Activated CD4-positive, CD25-positive, alpha-beta regulatory T cell treated with anti-CD3 and anti-CD28 coated beads, Interleukin-2, amount 50 U/mL, for 16 hours (primary cell): ENCODE results near the gene AADACL2.
"Not testable (repeated sequence)": the region's sequence is repeated elsewhere in the genome, so short reads cannot be mapped to it uniquely, and the experiment has no call there.

ENCODE experiments used
- DNase-seq: peaks from one replicate; pipeline ENCODE4 v3.0.0-alpha.2; 2020; ENCODE audit warnings: low read depth, low spot score

AADACL2 gene, protein sequence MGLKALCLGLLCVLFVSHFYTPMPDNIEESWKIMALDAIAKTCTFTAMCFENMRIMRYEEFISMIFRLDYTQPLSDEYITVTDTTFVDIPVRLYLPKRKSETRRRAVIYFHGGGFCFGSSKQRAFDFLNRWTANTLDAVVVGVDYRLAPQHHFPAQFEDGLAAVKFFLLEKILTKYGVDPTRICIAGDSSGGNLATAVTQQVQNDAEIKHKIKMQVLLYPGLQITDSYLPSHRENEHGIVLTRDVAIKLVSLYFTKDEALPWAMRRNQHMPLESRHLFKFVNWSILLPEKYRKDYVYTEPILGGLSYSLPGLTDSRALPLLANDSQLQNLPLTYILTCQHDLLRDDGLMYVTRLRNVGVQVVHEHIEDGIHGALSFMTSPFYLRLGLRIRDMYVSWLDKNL

DNA sequence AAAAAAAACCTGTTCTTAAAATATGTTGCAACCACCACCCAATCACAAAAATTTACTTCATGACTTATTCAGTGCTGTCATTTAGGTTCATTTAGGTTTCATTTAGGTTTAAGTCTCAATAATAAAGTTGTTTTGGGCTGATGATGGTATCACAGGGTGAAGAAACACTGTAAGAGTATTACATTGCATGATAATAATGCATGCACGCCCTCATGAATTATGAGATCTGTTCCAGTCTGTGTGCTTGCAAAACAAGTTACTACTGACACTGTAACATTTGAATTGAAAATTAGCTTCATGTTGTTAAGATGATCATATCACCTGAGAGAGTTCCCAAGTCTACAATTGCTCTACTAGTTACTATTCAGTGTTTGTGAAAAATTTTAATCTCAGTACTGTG, at the start of gene AADACL2:
AADACL2 (plus strand) TSS at position 315 of the 400 bp plus-strand sequence. CDS start 109 bp downstream, outside the sequence.
- no peak for DNase-seq

DNA sequence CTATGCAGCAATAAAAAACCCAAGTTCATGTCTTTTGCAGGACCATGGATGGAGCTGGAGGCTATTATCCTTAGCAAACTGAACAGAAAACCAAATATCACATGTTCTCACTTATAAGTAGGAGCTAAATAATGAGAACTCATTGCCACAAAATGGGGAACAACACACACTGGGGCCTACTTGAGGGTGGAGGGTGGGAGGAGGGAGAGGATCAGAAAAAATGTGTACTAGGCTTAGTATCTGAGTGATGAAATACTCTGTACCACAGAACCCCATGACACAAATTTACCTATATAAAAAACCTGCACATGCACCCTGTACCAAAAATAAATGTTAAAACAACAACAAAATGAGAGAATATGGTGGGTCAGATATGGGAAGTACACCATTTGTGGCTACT, 49.6 kb upstream of the AADACL2 start:
- DNase-seq: no peak

DNA sequence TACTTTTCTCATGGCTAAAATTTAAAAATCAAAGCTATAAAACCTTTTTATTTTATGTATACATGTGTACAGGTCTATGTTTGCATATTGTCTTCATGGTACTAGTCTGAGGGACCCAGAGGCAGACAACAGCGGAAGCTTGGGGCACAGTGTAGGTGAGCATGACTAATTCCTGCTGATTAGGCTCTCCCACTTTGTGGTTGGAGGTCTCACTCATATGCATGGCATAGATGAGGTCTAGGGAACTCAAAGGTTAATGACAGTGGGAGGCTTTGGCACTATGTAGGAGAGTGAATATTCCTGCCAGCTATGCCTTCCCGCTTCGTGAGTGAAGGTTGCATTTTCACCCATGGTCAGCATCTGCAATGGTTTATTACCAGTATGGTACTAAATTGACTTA, 47.5 kb upstream of the AADACL2 start:
- DNase-seq: no peak

DNA sequence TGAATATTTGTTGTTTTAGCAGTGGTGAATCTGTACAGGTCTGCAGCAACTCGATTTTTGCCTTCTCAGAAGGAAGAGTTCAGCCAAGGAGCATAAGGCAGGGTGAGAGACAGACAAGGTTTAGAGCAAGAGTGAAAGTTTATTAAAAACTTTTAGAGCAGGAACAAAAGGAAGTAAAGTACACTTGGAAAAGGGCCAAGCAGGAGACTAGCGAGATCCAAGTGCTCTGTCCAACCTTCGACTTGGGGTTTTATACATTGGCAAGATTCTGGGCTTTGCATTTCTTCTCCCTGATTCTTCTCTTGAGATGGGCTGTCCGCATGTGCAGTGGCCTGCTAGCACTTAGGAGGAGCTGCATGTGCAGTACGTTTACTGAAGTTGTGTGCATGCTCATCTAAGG, 46.7 kb upstream of the AADACL2 start:
- no peak for DNase-seq

DNA sequence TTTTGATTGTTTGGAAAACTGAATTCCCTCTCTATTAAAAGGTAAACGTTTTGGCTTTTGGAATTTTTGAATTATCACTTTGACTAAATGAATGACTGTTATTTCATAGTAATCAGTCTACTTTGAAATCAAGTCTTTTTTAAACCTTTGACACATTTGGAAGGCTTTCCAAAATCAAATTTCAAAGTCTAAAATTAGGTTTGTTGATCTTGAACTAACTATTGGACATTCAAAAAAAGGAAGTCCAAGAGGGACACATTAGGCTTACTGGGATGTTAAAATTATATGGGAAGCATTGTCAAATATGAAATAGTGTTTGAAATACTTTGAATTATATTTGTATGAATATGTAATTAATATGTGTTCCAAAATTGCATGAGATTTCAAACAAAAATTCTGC, 45.2 kb upstream of the AADACL2 start:
- no peak for DNase-seq

DNA sequence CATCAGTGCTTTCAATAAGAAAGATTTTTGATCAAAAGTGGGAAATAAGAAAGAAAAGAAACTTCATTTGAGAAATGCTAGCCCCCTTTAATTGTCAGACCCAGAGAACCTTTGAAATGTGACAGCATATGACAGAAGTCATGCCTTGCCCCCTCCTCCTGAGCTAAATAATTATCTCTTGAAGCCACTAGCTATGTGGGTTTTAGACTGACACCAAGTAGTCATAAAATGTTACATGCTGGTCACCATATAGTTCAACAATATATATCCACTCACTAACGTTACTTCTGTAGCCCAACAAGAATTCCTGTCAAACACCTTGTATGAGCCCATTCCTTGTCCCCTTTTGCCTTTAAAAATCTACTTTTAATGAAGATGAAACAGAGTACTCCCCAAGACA, 43.1 kb upstream of the AADACL2 start:
- DNase-seq: no peak

DNA sequence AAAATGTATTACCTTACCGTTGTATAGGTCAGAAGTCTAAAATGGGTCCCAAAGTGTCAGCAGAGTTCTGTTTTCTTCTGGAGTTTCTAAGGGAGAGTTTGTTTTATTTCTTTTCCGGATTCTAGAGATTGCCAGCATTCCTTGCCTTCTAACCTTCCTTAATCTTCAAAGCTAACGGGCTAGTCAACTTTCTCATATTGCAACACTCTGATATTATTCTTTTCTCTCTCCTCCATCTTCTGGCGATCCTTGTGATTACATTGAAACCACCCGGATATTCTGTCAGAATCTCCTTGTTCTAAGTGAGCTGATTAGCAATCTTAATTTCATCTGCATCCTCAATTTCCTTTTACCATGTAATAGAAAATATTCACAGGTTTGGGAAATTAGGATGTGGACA, 36.2 kb upstream of the AADACL2 start:
- DNase-seq: no peak

DNA sequence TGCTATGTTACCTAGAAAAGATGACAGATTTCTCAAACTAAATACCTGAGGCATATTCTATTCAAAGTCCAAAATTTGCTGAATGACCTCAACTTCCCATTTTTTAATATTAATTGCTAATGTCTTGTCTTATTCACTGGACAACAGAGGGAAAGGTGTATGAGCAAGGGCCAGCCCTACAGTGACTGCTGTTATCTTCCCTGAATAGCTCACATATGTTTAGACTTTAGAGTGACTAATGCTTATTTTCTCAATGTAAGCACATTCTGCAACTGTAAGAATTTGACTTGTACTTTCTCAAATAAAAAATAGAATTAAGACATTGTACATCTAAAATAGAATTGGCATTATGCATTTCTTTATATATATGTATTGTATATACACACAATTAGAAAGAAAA, 26.5 kb upstream of the AADACL2 start:
- DNase-seq: no peak

DNA sequence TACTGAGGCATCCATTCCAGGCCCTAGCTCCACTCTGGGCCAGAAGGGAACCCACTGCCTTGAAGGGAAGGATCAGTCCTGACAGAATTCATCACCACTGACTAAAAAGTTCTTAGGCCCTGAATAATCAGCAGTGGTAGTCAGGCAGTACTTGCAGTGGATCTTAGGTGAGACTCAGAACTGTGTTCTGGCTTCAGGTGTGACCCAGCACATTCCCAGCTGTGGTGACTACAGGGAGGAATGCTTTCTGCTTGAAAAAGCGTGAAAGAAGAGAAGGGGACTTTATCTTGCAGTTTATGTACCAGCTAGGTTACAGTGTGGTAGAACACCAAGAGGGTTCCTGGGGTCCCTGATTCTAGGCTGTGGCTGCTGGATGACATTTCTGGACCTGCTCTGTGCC, 24.9 kb upstream of the AADACL2 start:
- DNase-seq: no peak

DNA sequence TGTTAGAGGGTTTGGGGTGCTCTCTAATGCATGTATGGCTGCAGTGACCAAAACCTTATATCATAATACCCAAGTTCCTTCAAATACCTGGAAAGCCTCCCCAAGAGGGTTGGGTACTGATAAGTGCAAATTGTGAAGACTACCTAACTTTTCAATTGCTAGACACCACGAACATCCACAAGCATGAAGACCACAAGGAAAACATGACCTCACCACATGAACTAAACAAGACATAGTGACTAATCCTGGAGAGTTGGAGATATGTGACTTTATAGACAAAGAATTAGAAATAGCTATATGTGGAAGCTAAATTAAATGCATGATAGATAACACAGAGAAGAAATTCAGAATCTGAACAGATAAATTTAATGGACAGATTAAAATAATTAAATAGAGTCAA, 23.9 kb upstream of the AADACL2 start:
- DNase-seq: no peak

DNA sequence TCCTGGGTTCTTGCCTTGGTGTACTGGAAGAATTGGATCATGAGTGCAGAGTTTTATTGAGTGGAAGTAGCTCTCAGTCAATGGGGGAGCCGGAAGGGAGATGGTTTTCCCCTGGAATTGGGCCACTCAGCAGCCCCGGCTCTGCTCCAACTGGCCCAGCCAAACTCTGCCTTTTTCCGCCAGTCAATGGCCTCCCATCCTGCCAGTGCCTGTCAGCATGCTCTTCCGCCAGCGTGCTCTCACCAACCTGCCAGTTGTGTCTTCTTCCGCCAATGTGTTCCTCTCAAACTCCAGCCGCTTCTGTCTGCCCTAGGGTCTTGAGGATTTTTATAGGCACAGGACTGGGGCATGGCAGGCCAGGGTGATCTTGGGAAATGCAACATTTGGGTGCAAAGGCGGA, 12.4 kb upstream of the AADACL2 start:
- no peak for DNase-seq

DNA sequence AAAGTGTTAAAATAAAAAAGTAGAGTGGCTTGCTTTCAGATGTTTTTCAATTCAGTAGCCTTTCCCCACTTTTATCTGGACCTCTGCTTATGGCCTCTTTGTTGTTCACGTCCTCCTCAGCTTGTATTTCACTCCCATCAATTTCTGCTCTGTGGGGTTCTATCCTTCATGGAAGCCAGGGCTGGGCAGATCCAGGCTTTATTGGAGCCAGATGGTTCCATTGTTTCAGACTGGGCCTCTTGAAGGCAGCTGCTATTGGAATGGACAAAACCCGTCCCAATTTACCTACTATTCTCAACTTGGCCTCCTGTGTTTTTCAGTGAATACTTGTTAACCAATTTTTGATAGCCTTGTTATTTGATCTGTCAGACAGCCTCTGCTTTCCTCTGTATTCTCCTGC, 10.9 kb upstream of the AADACL2 start:
- no peak for DNase-seq

DNA sequence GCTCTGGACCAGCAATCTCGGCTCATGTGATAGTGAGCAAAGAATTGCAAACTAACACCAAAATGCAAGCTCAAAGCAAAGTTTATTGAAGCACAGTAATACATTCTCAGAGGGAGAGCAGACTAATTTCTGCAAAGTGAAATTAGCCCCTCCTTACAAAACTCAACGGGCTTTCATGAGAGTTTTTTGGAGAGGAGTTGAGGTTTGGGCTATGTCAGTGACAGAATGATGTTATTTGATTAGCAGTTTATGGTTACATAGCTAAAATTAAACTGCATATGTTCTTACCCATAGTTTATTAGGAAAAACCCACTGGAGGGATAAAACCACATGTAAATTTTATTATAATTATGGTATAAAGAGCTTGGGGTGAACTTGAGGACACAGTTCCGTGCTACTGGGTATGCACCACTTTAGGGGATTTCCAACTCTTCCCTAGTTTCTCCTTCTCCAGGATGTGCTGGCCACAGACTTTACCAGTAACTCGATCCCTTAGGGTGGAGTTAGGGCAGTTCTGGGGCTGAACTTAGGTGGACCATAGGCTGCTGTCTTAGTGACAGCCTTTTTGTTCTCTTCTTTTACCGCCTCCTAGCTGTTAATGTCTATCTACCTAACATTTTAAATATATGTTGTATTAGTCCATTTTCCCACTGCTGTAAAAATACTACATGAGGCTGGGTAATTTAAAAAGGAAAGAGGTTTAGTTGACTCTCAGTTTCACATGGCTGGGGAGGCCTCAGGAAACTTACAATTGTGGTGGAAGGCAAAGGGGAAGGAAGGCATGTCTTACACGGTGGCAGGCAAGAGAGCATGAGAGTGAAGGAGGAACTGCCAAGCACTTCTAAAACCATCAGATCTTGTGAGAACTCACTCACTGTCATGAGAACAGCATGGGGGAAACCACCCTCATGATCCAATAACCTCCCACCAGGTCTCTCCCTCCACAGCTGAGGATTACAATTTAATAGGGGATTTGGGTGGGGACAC, 8.9 kb upstream of the AADACL2 start:
- no peak for DNase-seq

DNA sequence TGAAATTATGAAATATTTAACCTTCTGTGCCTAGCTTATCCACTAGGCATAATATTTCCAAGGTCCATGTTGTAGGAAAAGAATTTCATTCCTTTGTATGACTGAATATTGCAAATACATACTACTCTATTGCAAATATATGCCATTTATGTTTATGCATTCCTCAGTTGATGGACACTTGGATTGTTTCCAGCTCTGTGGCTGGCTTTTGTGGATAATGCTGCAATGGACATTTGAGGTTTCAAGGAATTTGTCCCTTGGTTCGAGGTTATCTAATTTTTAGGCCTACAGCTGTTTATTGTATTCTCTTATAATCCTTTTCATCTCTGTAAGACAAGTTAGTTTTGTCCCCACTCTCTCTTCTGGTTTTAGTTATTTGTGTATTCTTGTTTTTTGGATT, 7.7 kb upstream of the AADACL2 start:
- DNase-seq: no peak

DNA sequence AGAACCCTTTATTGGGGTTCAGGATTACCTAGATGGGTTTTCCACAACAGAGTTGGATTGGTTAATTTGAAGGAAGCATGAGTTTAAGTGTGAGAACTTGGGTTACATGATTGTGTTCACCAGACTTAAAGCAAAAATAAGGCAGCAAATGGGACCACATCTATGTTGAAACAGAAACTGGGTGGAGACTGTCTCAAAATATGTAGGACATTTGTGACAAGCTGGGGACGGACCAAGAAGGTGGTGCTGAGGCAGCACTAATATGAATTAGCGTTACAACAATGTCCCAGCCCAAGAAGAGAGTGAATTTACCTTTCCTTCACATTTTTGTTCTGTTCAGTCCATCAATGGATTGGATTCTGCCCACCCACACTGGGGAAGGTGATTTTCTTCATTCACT, 866 bp upstream of the AADACL2 start:
- DNase-seq: no peak

DNA sequence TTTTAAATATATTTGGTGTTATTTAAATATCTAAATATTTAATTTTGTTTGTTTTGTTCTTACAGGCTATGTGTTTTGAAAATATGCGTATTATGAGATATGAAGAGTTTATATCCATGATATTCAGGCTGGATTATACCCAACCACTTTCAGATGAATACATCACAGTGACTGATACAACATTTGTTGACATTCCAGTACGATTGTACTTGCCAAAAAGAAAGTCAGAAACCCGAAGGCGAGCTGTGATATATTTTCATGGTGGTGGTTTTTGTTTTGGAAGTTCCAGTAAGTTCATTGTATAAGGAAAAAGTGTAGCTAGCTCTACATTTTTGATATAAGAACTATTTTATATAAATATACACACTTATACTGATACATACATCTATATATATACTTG, 6.9 kb downstream of the AADACL2 start:
- DNase-seq: no peak

DNA sequence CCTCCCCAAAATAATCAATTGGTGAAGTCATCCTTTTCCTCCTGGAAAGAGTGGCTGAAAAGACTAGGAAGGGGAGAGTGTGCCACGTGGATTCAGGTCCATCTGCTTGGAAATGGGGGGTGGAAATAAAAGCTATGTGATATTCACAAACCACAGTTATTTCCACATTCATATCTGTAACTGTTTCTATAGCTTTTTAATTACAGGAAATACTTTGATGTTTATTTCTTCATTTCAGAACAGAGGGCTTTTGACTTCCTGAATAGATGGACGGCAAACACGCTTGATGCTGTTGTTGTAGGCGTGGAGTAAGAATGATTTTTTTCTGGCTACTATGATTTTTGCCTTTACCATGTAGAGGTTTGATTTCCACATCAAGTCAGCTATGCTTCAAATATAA, 10.1 kb downstream of the AADACL2 start:
- DNase-seq: no peak

DNA sequence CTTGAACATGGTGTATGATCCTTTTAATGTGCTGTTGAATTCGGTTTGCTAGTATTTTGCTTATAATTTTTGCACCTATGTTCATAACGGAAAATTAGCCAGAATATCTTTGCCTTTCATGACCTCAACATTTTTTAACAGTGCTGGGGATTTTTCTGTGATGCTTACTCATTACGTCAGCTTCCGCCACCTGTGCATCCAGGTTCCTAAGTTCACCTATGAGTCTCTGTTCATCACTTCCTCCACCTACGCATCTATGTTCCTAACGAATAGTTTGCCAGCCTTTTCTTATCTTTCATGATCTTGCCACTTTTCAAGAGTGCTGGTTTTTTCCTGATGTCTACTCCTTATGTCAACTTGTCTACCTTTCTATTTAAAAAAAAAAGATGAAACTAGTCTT, 16.5 kb downstream of the AADACL2 start:
- DNase-seq: no peak

DNA sequence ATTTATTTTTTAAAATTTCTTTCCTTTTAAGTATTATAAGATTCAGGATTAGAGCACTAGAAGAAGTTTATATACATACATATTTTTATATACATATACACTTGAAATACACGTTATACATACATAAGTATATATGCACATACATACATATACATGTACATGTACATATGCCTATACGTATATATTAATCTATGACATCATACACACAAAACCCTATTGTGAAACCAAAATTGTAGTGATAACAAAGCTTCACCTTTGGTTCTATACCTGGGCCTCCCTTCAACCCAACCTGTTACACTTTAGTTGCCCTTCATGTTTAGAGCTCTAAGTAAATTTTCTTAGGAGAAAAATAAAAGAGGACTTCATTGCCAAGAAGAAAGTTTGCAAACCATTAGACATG, 17.0 kb downstream of the AADACL2 start:
- DNase-seq: no peak

DNA sequence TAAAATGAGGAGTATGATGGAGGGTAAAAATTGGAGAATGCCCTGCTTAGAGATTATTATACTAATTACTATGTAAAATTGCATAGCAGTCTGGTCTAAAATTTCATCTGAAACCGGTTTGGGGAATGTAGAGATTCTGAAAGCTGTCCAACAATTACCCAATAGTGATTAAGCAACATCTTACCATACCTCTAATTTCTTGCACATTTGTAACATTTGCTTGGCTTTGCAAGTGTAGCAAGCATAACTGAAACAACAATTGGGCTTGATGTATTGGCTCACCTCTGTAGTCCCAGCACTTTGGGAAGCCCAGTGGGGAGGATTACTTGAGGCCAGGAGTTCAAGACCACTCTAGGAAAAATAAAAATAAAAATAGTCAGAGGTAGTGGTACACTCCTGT, 17.4 kb downstream of the AADACL2 start:
- DNase-seq: no peak

DNA sequence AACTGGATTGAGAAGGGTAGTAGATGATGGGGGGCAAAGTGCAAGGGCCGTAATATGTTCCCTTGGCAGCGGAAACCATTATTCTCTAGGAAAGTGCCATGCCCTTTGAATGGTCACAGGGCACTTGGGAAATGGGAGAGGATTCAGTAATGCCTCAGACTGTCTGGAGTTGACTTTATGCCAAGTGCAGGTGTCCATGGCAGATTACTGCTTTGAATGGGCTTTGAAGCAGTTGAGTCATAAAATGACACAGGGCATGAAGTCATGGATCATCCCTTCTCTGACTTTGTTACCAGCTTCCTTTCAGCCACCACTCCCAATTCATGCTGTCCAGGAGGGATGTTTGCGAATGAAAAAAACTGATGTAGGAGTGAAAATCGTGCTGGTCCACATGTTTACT, 20.1 kb downstream of the AADACL2 start:
- no peak for DNase-seq

DNA sequence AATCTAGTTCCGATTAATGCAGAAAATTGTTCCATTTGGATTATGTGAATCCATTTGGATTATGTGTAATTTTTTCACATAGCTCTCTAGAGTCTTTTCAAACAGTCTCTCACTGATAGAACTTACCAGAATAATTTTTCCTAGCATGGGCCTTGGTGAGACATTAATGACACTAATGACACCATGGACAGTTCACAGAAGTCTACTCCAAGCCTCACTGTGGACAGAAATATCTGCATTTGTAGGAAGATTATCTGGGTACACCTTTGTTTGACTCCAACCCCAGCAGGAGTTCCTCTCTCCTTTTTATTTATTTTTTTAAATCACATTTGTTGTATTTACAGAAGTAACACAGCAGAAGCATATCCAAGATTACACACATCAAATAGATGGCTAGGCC, 27.9 kb downstream of the AADACL2 start:
- no peak for DNase-seq

DNA sequence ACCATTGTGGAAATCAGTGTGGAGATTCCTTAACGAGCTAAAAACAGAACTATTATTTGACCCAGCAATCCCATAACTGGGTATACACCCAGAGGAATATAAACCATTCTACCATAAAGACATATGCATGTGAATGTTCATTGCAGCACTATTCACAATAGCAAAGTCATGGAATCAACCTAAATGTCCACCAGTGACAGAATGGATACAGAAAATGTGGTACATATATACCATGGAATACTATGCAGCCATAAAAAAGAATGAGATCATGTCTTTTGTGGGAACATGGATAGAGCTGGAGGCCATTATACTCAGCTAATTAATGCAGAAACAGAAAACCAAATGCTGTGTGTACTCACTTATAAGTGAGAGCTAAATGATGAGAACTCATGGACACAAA, 31.0 kb downstream of the AADACL2 start:
- DNase-seq: not testable (repeated sequence)
